Neural progenitor cell (in vitro differentiated cells): Measurements from ENCODE around the gene CREB3.

Source experiments
- CTCF ChIP-seq: fragments of 200-600 bp; sonication (generic); IDR thresholded peaks from 2 replicates; pipeline ENCODE4 v1.5.1; 2017; ENCODE audit warnings: antibody characterized with exemption, mild to moderate bottlenecking
- EZH2 ChIP-seq: fragments of 200-600 bp; sonication (generic); IDR thresholded peaks from 2 replicates; pipeline ENCODE4 v1.6.1; 2017; ENCODE audit warnings: antibody characterized with exemption, mild to moderate bottlenecking, moderate library complexity
- EZH2phosphoT487 ChIP-seq: fragments of 200-600 bp; sonication (generic); IDR thresholded peaks from 2 replicates; pipeline ENCODE4 v1.6.1; 2017; ENCODE audit warnings: antibody characterized with exemption

GRCh38 chr9:35753466-35753865 lies 21.0 kb downstream of the CREB3 start:
- TF ChIP-seq CTCF (no peak), EZH2phosphoT487 (no peak), EZH2 (no peak)
